ENCODE data around the gene PTPRN2.

PTPRN2 gene

GRCh38 chr7:158097453-158098124, 490.0 kb downstream of the PTPRN2 start:
- no peak for DNase-seq

- DNase-seq, result no peak
Observed at GRCh38 chr7:158097106-158097452, 490.5 kb downstream of the PTPRN2 start.

GRCh38 chr7:158096582-158096981, 491.0 kb downstream of the PTPRN2 start:
- no peak for DNase-seq

- no peak for DNase-seq
Observed at GRCh38 chr7:158094671-158095226, 492.9 kb downstream of the PTPRN2 start.

GRCh38 chr7:158094046-158094445, 493.6 kb downstream of the PTPRN2 start:
- no peak for DNase-seq

GRCh38 chr7:158093156-158093796, 494.3 kb downstream of the PTPRN2 start:
- DNase-seq, result no peak

- DNase-seq, result no peak
Observed at GRCh38 chr7:158087196-158087595, 500.4 kb downstream of the PTPRN2 start.

- no peak for DNase-seq
Observed at GRCh38 chr7:158085741-158086695, 501.6 kb downstream of the PTPRN2 start.

GRCh38 chr7:158084555-158084954, 503.1 kb downstream of the PTPRN2 start:
- DNase-seq, result no peak

- DNase-seq, result no peak
Observed at GRCh38 chr7:158083526-158084310, 503.9 kb downstream of the PTPRN2 start.

GRCh38 chr7:158082761-158083160, 504.9 kb downstream of the PTPRN2 start:
- DNase-seq, result no peak

- DNase-seq, result no peak
Observed at GRCh38 chr7:158080899-158081445, 506.7 kb downstream of the PTPRN2 start.

- DNase-seq, result peak; percentile 94
Observed at GRCh38 chr7:158077934-158078910, 509.4 kb downstream of the PTPRN2 start.

GRCh38 chr7:158077151-158077840, 510.3 kb downstream of the PTPRN2 start:
- no peak for DNase-seq

- DNase-seq, result no peak
Observed at GRCh38 chr7:158076656-158077055, 511.0 kb downstream of the PTPRN2 start.

- DNase-seq, result no peak
Observed at GRCh38 chr7:158076215-158076614, 511.4 kb downstream of the PTPRN2 start.

GRCh38 chr7:158075633-158076001, 512.0 kb downstream of the PTPRN2 start:
- DNase-seq, result no peak

GRCh38 chr7:158074896-158075632, 512.6 kb downstream of the PTPRN2 start:
- DNase-seq, result peak; percentile 97

All from NCI-H1417 treated with DMSO at 0.1 percent for 48 hours (cell line).